ENCODE results near the gene TENT4A.

TENT4A gene

GRCh38 chr5:6718718-6719117, 5.5 kb downstream of the TENT4A start:
- no peak for DNase-seq

GRCh38 chr5:6719417-6719816, 6.2 kb downstream of the TENT4A start:
- no peak for DNase-seq

- no peak for DNase-seq
These were observed 6.8 kb downstream of the TENT4A start for GRCh38 chr5:6719896-6720560.

DNA sequence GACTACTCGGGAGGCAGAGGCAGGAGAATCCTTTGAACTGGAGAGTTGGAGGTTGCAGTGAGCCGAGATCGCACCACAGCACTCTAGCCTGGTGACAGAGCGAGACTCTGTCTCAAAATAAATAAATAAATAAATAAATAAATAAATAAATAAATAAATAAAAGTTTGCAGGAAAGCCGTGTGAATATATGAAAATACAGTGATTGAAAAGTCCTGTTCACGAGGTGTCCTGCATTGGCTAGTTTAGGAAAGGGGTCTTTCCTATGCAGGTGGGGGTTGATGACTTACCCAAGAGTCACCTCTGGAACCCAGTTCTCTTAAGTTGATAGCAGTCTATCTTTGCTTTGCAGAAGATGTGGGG, 7.3 kb downstream of the TENT4A start:
- DNase-seq = no peak

- DNase-seq = no peak
These were observed 8.2 kb downstream of the TENT4A start for GRCh38 chr5:6721442-6721841.

- no peak for DNase-seq
These were observed 8.8 kb downstream of the TENT4A start for GRCh38 chr5:6722015-6722414.

- no peak for DNase-seq
These were observed 10.0 kb downstream of the TENT4A start for GRCh38 chr5:6723122-6723815.

GRCh38 chr5:6723816-6724300, 10.6 kb downstream of the TENT4A start:
- DNase-seq = no peak

DNA sequence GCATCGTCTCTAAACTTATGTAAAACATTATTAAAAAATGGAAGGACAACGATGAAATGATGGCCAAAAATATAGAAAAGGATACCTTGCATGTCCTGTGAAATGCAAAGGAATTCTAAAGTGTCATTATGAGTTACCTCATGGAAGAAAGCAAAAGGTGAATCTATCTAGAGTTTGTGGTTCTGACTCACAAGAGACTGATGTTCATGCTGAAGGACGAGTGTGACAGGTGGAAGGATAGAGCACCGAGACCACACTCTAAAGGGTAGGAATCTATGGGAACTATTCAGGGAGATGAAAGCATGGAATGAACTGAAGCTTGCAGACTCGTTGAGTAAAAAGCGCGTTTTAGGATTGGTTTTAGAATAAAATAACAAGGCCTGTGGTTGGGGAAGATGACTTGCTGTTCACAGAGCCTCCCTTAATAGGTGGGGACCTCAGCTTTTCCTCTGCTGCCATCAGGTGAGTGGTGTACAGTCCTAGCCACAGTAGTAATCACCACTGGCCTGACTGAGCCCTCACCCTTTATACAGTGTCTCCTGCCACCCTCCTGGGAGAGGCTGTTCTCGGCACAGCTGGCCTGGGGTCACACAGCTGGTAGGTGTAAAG, 11.2 kb downstream of the TENT4A start:
- no peak for DNase-seq

GRCh38 chr5:6725421-6725820, 12.2 kb downstream of the TENT4A start:
- no peak for DNase-seq

GRCh38 chr5:6726006-6726405, 12.8 kb downstream of the TENT4A start:
- DNase-seq = no peak

- no peak for DNase-seq
These were observed 14.0 kb downstream of the TENT4A start for GRCh38 chr5:6727231-6727630.

DNA sequence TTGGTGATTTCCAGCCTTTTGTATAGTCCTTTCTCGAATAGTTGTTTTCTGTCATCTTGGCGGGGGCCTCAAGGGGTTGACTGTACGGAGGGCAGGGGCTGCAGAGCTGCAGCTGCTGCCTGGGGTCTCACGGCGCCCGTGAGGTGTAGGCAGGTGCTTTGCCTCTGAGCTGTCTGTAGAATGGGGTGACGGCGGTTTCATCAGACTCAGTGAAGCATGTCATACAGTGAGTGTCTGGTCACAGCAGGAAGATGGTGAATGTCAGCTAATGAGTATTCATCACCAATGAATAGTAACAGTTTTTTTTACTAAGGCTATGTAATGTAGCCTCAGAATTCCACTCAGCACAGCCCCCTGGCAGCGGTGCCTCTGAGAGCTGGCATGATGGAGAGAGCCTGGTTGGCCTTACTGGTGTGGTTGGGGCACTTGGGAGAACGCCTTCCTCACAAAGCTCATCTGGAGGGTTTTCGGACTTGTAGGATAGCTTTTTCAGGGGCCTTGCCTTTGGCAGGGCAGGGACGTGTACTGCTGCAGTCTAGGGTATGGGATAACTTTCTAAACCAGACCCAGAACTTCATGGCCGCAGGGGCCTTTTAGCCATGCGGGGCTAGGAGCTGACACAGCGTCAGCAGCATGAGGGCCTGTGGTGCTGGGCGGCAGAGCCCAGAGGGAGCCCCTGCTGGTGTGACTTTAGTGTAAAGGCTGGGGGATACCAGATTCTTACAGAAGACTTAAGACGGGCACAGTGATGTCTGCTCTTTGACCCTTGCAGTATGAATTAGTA, 15.0 kb downstream of the TENT4A start:
- no peak for DNase-seq

DNA sequence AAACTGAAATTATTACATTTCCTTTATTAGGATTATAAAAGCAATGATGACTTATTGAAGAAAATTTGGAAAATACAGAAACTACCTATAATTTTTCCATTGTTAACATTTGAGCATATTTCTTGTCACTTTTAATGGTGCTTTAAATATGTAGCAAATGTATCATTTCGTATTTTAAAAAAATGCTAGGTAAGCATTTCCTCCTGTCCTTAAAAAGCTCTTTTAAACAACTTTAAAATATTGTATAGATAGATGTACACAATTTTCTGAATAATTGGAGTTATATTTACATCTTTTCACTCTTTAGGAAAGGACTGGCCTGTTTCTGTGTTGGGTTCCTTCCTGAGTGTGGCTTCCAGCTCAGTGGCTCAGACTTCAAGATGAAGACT, 15.6 kb downstream of the TENT4A start:
- no peak for DNase-seq

DNA sequence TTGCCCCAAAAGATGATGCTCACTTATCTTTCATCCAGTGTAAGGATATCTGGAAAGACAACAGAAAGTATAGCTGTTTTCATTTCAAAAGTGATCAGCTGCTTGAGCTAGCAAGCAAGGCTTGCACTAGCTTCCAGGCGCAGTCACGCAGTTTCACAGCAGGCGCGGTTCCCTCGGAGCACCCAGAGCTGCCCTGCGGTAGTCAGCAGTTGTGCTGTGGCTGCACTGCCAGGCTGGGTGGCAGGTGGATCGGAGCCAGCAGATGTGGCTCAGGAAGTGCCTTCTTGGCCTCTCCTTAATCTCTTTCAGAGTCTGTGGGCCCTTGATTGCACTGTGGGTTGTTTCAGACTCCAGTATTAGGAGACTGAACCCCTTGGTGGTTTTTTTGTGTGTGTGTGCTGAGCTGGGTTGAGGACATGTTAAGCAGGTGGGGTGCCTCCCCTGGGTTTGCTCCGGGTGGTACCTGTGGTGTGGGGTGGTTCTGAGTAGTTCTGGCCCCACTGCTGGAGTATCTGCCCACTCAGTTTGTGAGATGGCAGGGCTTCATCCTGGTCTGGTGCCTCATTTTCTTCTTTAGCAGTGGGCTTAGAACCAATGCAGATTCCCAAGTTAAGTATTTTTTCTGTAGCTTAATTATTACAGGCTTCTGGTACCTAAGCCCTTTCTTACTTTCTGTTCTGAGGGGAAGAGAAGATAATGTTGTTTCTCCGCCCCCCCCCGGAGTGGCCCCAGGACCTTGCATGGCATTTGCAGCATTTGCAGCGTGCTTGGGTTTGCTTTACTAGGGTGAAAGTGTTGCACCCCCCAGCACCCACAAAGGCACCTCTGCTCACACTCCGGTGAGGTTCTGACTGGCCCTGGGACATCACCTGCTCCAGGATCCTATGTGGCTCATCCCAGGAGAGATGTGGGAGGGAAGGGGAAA, 16.4 kb downstream of the TENT4A start:
- DNase-seq = peak; percentile 62

- DNase-seq = no peak
These were observed 17.2 kb downstream of the TENT4A start for GRCh38 chr5:6730407-6730806.

- no peak for DNase-seq
These were observed 17.6 kb downstream of the TENT4A start for GRCh38 chr5:6730807-6731206.

GRCh38 chr5:6731465-6732237, 18.4 kb downstream of the TENT4A start:
- DNase-seq = no peak

DNA sequence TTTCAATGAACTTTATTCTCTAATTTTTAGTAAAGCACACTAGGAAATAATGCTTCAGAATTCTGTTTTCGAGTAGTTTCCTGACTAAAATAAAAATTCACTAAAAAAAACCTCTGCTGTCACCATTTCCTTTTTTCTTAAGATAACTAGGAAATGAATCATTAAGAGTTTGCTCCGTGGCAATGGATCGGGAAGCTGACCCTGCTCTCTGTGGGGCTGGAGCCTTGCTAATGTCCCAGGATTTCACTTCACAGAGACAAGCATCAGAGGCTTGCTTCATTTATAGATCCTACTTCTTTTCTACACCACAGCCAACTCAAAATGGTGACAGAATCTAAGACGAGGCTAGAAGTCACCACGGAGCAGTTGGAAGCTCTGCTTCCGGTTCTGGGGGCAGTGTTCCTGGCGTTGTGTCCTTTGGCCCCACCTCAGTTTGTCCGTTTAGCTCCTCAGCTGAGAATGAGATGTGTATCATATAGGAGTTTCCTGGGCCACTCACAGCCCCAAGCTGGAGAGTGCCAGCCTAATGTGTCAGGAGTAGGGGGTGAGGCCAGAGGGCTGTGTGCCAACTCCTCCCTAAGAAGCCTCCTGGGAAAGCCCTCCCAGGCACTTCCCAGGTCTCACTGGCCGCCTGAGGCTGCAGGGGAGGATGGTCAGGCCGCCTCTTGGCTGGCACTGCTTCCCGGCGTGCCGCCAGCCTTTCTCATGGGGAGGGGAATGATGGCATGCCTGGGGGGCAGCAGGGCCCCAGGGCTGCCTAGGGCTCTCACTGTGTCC, 19.6 kb downstream of the TENT4A start:
- no peak for DNase-seq

- no peak for DNase-seq
These were observed 20.4 kb downstream of the TENT4A start for GRCh38 chr5:6733411-6734242.
